GM12878 (cell line): ENCODE measurements around the gene UCHL5. TPM values are rescaled to one million over a fixed set of nuclear protein-coding genes. Genes with fewer than 3 reads are reported as not detected.

Experiments used
- ATAC-seq: fragments of 200-7000 bp; cut with Tn5 transposase; 3 replicates; pipeline ENCODE4 v1.9.1; 2020; ENCODE audit warnings: mild to moderate bottlenecking, moderate library complexity
- BruUV-seq: library from RNA; stranded (reverse); fragments of 400-500 nt; replicated peaks from 2 replicates; lab custom pipeline; 2021; lab: Mats Ljungman, UMichigan
- CTCF ChIA-PET: fragments of 300-600 bp; sonication (Branson Sonifier 250); formaldehyde crosslinking; extraction: SDS; loops from one replicate; lab custom pipeline; 2021; ENCODE audit warnings: inconsistent platforms; lab: Yijun Ruan, JAX
- POLR2A ChIA-PET: fragments of 350-600 bp; formaldehyde crosslinking; extraction: SDS; loops from one replicate; lab custom pipeline; 2021; ENCODE audit warnings: inconsistent platforms; lab: Charles Lee
- RAD21 ChIA-PET: fragments of 300-600 bp; sonication (Branson Sonifier 250); formaldehyde crosslinking; loops from one replicate; lab custom pipeline; 2023; ENCODE audit warnings: antibody characterized with exemption; ENCODE audit not compliant: unreplicated experiment; lab: Charles Lee
- SMC1A ChIA-PET: fragments of 300-600 bp; sonication (Branson Sonifier 250); formaldehyde crosslinking; loops from one replicate; lab custom pipeline; 2023; ENCODE audit not compliant: unreplicated experiment, uncharacterized antibody; lab: Charles Lee
- DNase-seq: peaks from one replicate; pipeline ENCODE4 v3.0.0-alpha.2; 2011; ENCODE audit warnings: low read depth, low spot score
- FAIRE-seq: peaks from 3 replicates; lab custom pipeline; 2011; peaks lifted over from hg19 to GRCh38; lab: Jason Lieb, UNC
- H2AFZ ChIP-seq: 2 replicates; pipeline ENCODE4 v1.6.0; 2011; ENCODE audit warnings: low read depth, low read length, control low read depth; ENCODE audit not compliant: control insufficient read depth
- H3K27ac ChIP-seq: 2 replicates; pipeline ENCODE4 v1.5.1; 2011; ENCODE audit warnings: control low read depth; ENCODE audit not compliant: control insufficient read depth, insufficient read depth
- H3K27me3 ChIP-seq, 2 experiments: replicated peaks in 1 of 2; 2 replicates each; pipeline versions ENCODE4 v1.6.0 to v1.6.1; 2011; ENCODE audit warnings: low read length in 1 of 2; ENCODE audit not compliant: control insufficient read depth in 2 of 2, insufficient read depth in 2 of 2
- H3K36me3 ChIP-seq, 2 experiments: 2 replicates each; pipeline ENCODE4 v1.5.1; 2011; ENCODE audit warnings: low read length in 1 of 2; ENCODE audit not compliant: control insufficient read depth in 2 of 2, insufficient read depth in 2 of 2
- H3K4me1 ChIP-seq: 2 replicates; pipeline ENCODE4 v1.6.1; 2011; ENCODE audit warnings: mild to moderate bottlenecking, low read length, moderate library complexity, mixed read lengths; ENCODE audit not compliant: control insufficient read depth, insufficient read depth
- H3K4me2 ChIP-seq: 2 replicates; pipeline ENCODE4 v1.6.0; 2011; ENCODE audit warnings: control low read depth; ENCODE audit not compliant: control insufficient read depth, insufficient read depth
- H3K4me3 ChIP-seq: fragments of 200-600 bp; sonication (generic); 2 replicates; pipeline ENCODE4 v1.5.1; 2016
- H3K79me2 ChIP-seq: 2 replicates; pipeline ENCODE4 v1.6.0; 2011; ENCODE audit warnings: low read length; ENCODE audit not compliant: control insufficient read depth, insufficient read depth
- H3K9ac ChIP-seq: 2 replicates; pipeline ENCODE4 v1.8.0; 2011; ENCODE audit warnings: low read length, control low read depth, mixed read lengths; ENCODE audit not compliant: control insufficient read depth, insufficient read depth
- H3K9me3 ChIP-seq: replicated peaks from 3 replicates; pipeline ENCODE4 v1.5.1; 2011; ENCODE audit warnings: mild to moderate bottlenecking, low read length; ENCODE audit not compliant: control insufficient read depth, insufficient read depth
- H4K20me1 ChIP-seq: 2 replicates; pipeline ENCODE4 v1.6.0; 2011; ENCODE audit not compliant: control insufficient read depth, insufficient read depth
- ASH2L ChIP-seq: fragments of 300-600, 200-600 bp; sonication (generic); IDR thresholded peaks from 2 replicates; pipeline ENCODE4 v1.6.1; 2017; ENCODE audit warnings: low read depth, mild to moderate bottlenecking, borderline replicate concordance
- CBFB ChIP-seq: IDR thresholded peaks from 2 replicates; pipeline ENCODE4 v1.6.1; 2016; ENCODE audit warnings: antibody characterized with exemption, low read depth
- ETV6 ChIP-seq, 2 experiments: fragments of 450-650 bp in 1 of 2; IDR thresholded peaks in 1 of 2; conservative IDR thresholded peaks in 1 of 2; 2 replicates each; pipeline ENCODE4 v1.6.1; 2014; ENCODE audit warnings: antibody characterized with exemption in 1 of 2, borderline replicate concordance in 1 of 2, low read depth in 1 of 2, mild to moderate bottlenecking in 1 of 2, moderate library complexity in 1 of 2
- HCFC1 ChIP-seq: fragments of 150-350 bp; IDR thresholded peaks from 2 replicates; pipeline ENCODE4 v1.6.1; 2014; ENCODE audit warnings: low read length
- HDGF ChIP-seq: fragments of 450-650 bp; IDR thresholded peaks from 2 replicates; pipeline ENCODE4 v1.6.1; 2016; ENCODE audit warnings: antibody characterized with exemption
- IKZF2 ChIP-seq, 2 experiments: fragments of 450-650 bp; IDR thresholded peaks; 2 replicates each; pipeline ENCODE4 v1.6.1; 2017; ENCODE audit warnings: mild to moderate bottlenecking in 2 of 2, moderate library complexity in 2 of 2
- IRF4 ChIP-seq: IDR thresholded peaks from 2 replicates; pipeline ENCODE4 v1.6.1; 2011; ENCODE audit warnings: low read depth, low read length
- KAT2A ChIP-seq: conservative IDR thresholded peaks from 2 replicates; pipeline ENCODE4 v1.6.1; 2011; ENCODE audit warnings: low read depth, low read length; ENCODE audit not compliant: control insufficient read depth
- MEF2B ChIP-seq: fragments of 450-650 bp; IDR thresholded peaks from 2 replicates; pipeline ENCODE4 v1.6.1; 2018; ENCODE audit warnings: mild to moderate bottlenecking, moderate library complexity; ENCODE audit not compliant: partially characterized antibody, poor library complexity, severe bottlenecking
- MTA2 ChIP-seq: fragments of 450-650 bp; IDR thresholded peaks from 2 replicates; pipeline ENCODE4 v1.6.1; 2016; ENCODE audit warnings: low read depth, mild to moderate bottlenecking, moderate library complexity
- MYB ChIP-seq: fragments of 150-350 bp; IDR thresholded peaks from 2 replicates; pipeline ENCODE4 v1.6.1; 2014; ENCODE audit warnings: mild to moderate bottlenecking, low read depth, low read length, borderline replicate concordance
- NFIC ChIP-seq: IDR thresholded peaks from 2 replicates; pipeline ENCODE4 v1.6.1; 2012; ENCODE audit warnings: low read depth, mild to moderate bottlenecking, inconsistent platforms, low read length, moderate library complexity
- POLR2A ChIP-seq: IDR thresholded peaks from 2 replicates; pipeline ENCODE4 v1.6.1; 2011; ENCODE audit warnings: low read depth, mild to moderate bottlenecking, low read length
- RBBP5 ChIP-seq: fragments of 200-600 bp; sonication (generic); conservative IDR thresholded peaks from 2 replicates; pipeline ENCODE4 v1.6.1; 2016
- RUNX3 ChIP-seq: IDR thresholded peaks from 2 replicates; pipeline ENCODE4 v1.6.1; 2012; ENCODE audit warnings: low read length, inconsistent platforms
- SRF ChIP-seq, 2 experiments: IDR thresholded peaks; 2 replicates each; pipeline ENCODE4 v1.6.1; 2011; ENCODE audit warnings: low read depth in 2 of 2, low read length in 2 of 2, mild to moderate bottlenecking in 1 of 2, moderate library complexity in 1 of 2
- TCF7 ChIP-seq: IDR thresholded peaks from 2 replicates; pipeline ENCODE4 v1.6.1; 2014; ENCODE audit warnings: antibody characterized with exemption, borderline replicate concordance
- ZBED1 ChIP-seq: IDR thresholded peaks from 2 replicates; pipeline ENCODE4 v1.6.1; 2016; ENCODE audit warnings: borderline replicate concordance
- ZNF24 ChIP-seq: fragments of 450-650 bp; IDR thresholded peaks from 2 replicates; pipeline ENCODE4 v1.6.1; 2017; ENCODE audit warnings: antibody characterized with exemption, mild to moderate bottlenecking
- WGBS: methylation state at CpG from one replicate; pipeline ENCODE4 v1.1.6; 2016; ENCODE audit warnings: low lambda C conversion rate; ENCODE audit not compliant: insufficient replicate concordance, insufficient coverage; ENCODE audit errors: missing lambda C conversion rate; 5-methylcytosine and 5-hydroxymethylcytosine counted together
- in situ Hi-C: fragments of 300-500 bp; cut with MboI; formaldehyde crosslinking; loops from 9 replicates; pipeline ENCODE4 v1.14.3; 2018; ENCODE audit warnings: mixed read lengths
- intact Hi-C: fragments of 100-400 bp; cut with micrococcal nuclease; formaldehyde crosslinking; loops from one replicate; pipeline ENCODE4 v1.14.2; 2022; ENCODE audit not compliant: unreplicated experiment
- polyA plus RNA-seq, 11 experiments: library from polyadenylated mRNA; depleted of rRNA in 4 of 11; unstranded in 6 of 11; stranded (reverse) in 5 of 11; fragments of >200 nt; fragmentation: Nextera tagmentation in 4 of 11; fragmentation: Illumina TruSeq in 1 of 11; extraction: Ambion mirVana in 4 of 11; extraction: Trizol in 1 of 11; gene quantifications; 1 replicate in 1 of 11; 2 replicates in 10 of 11; pipeline versions ENCODE4 v1.2.1 to v1.2.3, GENCODE V29; 2011 to 2016; ENCODE audit warnings: inconsistent platforms in 2 of 11, missing spikeins in 2 of 11, low read depth in 1 of 11
- total RNA-seq, 4 experiments: library from RNA; depleted of rRNA in 3 of 4; stranded (reverse); fragments of >200 nt in 3 of 4; fragmentation: Illumina TruSeq in 1 of 4; extraction: Trizol in 1 of 4; gene quantifications; 2 replicates each; pipeline versions ENCODE4 v1.2.1 to v1.2.3, GENCODE V29; 2013 to 2021
- TF ChIP-seq, protein P1 (sequence below): IDR thresholded peaks from 2 replicates; pipeline ENCODE4 v1.6.1; 2012; ENCODE audit warnings: low read length, inconsistent platforms
- TF ChIP-seq, protein P2 (sequence below): IDR thresholded peaks from 2 replicates; pipeline ENCODE4 v1.6.1; 2011; ENCODE audit warnings: low read depth, low read length, improper control_type of control experiment, borderline replicate concordance

The UCHL5 gene
- total and polyA plus RNA-seq, 10 of the 15 experiments (the other 5 are each of a cell fraction or from before 2014, with no cell fraction given): 30.1 to 179 (median 60.1) TPM

DNA sequence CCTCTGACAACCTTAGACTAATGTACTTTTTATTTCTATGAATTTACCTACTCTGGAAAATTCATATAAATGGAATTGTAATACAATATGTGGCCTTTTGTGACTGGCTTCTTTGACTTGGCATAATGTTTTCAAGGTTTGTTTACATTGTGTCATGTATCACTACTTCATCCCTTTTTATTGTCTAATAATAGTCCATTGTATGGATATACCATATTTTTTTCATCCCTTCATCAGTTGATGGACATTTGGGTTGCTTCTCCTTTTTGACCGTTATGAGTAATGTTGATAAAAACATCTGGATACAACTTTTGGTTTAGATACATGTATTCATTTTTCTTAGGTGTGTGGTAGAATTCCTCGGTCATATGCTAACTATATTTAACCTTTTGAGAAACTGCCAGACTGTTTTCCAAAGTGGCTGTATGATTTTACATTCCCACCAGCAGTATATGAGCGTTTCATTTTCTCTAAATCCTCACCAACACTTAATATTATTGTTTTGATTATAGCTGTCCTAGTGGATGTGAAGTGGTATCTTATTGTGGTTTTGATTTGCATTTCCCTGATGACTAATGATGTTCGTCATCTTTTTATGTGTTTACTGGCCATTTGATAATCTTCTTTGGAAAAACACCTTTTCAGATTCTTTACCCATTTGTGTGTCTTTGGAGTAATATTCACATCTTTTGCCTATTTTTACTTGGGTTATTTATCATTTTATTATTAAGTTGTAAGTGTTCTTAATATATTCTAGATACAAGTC, 3.7 kb upstream of the UCHL5 start:
- in situ Hi-C loops (no loop called here), intact Hi-C loops (no loop called here)
- H3K4me3 ChIP-seq: peak overlapping the region; percentile 14
- ChIA-PET RAD21 (no interaction called here), SMC1A (interaction anchor here (0.7 to 1.0 kb wide), 2 partner anchors 9 to 47 kb away, joined by 3 read pairs; no protein-coding TSS in a partner anchor), CTCF (interaction anchor here (0.6 to 2.7 kb wide), 4 partner anchors 8 to 98 kb away, joined by 3 to 15 read pairs (median 3); no protein-coding TSS in a partner anchor), POLR2A (no interaction called here)
- no peak overlapping the region for H3K9ac ChIP-seq
- TF ChIP-seq KAT2A (no peak), ZBED1 (0 out of 2 replicates have a peak, but pooled peaks have one; percentile 29), HDGF (no peak), ASH2L (no peak), RUNX3 (peak; percentile 55), HCFC1 (no peak), ZNF24 (peak; percentile 74), CBFB (no peak), RBBP5 (no peak), IKZF2 (IDR thresholded peaks at IDR 0.05) (peak; percentile 15 to 26; a peak in 1 of 4 replicates), SRF (IDR thresholded peaks at IDR 0.05; ENCODE audit: low read depth in 2 of 2, low read length in 2 of 2) (no peak), NFIC (no peak), MYB (no peak), POLR2A (no peak), MEF2B (no peak), MTA2 (no peak), ETV6 (conservative IDR thresholded peaks at IDR 0.05 in 1 of 2, IDR thresholded peaks at IDR 0.05 in 1 of 2; ENCODE audit: borderline replicate concordance in 1 of 2, low read depth in 1 of 2) (no peak), IRF4 (no peak), TCF7 (no peak)
- TF ChIP-seq, protein P1, sequence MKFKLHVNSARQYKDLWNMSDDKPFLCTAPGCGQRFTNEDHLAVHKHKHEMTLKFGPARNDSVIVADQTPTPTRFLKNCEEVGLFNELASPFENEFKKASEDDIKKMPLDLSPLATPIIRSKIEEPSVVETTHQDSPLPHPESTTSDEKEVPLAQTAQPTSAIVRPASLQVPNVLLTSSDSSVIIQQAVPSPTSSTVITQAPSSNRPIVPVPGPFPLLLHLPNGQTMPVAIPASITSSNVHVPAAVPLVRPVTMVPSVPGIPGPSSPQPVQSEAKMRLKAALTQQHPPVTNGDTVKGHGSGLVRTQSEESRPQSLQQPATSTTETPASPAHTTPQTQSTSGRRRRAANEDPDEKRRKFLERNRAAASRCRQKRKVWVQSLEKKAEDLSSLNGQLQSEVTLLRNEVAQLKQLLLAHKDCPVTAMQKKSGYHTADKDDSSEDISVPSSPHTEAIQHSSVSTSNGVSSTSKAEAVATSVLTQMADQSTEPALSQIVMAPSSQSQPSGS: no peak
- TF ChIP-seq, protein P2, sequence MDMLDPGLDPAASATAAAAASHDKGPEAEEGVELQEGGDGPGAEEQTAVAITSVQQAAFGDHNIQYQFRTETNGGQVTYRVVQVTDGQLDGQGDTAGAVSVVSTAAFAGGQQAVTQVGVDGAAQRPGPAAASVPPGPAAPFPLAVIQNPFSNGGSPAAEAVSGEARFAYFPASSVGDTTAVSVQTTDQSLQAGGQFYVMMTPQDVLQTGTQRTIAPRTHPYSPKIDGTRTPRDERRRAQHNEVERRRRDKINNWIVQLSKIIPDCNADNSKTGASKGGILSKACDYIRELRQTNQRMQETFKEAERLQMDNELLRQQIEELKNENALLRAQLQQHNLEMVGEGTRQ: no peak
- no peaks in the 10 kb centered on the region for H3K27me3 ChIP-seq
- peaks cover 95% of the 10 kb centered on the region for H3K79me2 ChIP-seq
- DNase-seq: no peak
- H4K20me1 ChIP-seq: no peaks in the 10 kb centered on the region
- H2AFZ ChIP-seq: no peak overlapping the region
- ATAC-seq: no peak
- peaks cover 0 to 4% of the 10 kb centered on the region in 2 experiments; a peak in 2 of 4 replicates for H3K36me3 ChIP-seq
- H3K9me3 ChIP-seq: no peaks in the 10 kb centered on the region; the same call in 2 of the 3 replicates
- H3K4me1 ChIP-seq: peaks cover 20% of the 10 kb centered on the region
- BruUV-seq: no TSS peak
- FAIRE-seq: no peak
- peak overlapping the region; percentile 69 for H3K4me2 ChIP-seq
- no peak overlapping the region for H3K27ac ChIP-seq
- WGBS: 67% methylated on average over 4 of the region's 4 CpGs
